HEK293T (cell line): ENCODE data around the gene PCGF3.

ENCODE experiments used
- ARNT ChIP-seq: fragments of 450-650 bp; IDR thresholded peaks from 2 replicates; pipeline ENCODE4 v1.6.1; 2017; ENCODE audit warnings: mild to moderate bottlenecking
- BHLHE40 ChIP-seq: fragments of 450-650 bp; IDR thresholded peaks from 2 replicates; pipeline ENCODE4 v1.6.1; 2016; ENCODE audit warnings: mild to moderate bottlenecking, moderate library complexity, borderline replicate concordance
- ELF4 ChIP-seq: fragments of 450-650 bp; IDR thresholded peaks from 2 replicates; pipeline ENCODE4 v1.6.1; 2017; ENCODE audit warnings: antibody characterized with exemption
- FOXK2 ChIP-seq: fragments of 450-650 bp; IDR thresholded peaks from 2 replicates; pipeline ENCODE4 v1.6.1; 2016; ENCODE audit warnings: mild to moderate bottlenecking
- FOXM1 ChIP-seq: fragments of 450-650 bp; IDR thresholded peaks from 2 replicates; pipeline ENCODE4 v1.6.1; 2017; ENCODE audit warnings: mild to moderate bottlenecking, borderline replicate concordance
- L3MBTL2 ChIP-seq: fragments of 450-650 bp; conservative IDR thresholded peaks from 2 replicates; pipeline ENCODE4 v1.6.1; 2016; ENCODE audit warnings: mild to moderate bottlenecking
- LEF1 ChIP-seq: fragments of 450-650 bp; IDR thresholded peaks from 2 replicates; pipeline ENCODE4 v1.6.1; 2017; ENCODE audit warnings: mild to moderate bottlenecking, borderline replicate concordance
- NFRKB ChIP-seq: fragments of 450-650 bp; IDR thresholded peaks from 2 replicates; pipeline ENCODE4 v1.6.1; 2016; ENCODE audit warnings: mild to moderate bottlenecking, moderate library complexity
- SP1 ChIP-seq: fragments of 450-650 bp; IDR thresholded peaks from 2 replicates; pipeline ENCODE4 v1.6.1; 2017
- SUZ12 ChIP-seq: fragments of 450-650 bp; IDR thresholded peaks from 2 replicates; pipeline ENCODE4 v1.6.1; 2016; ENCODE audit warnings: mild to moderate bottlenecking
- TARDBP ChIP-seq: fragments of 450-650 bp; IDR thresholded peaks from 2 replicates; pipeline ENCODE4 v1.6.1; 2016
- TF ChIP-seq, protein P1 (sequence below): fragments of 450-650 bp; IDR thresholded peaks from 2 replicates; pipeline ENCODE4 v1.6.1; 2016

DNA sequence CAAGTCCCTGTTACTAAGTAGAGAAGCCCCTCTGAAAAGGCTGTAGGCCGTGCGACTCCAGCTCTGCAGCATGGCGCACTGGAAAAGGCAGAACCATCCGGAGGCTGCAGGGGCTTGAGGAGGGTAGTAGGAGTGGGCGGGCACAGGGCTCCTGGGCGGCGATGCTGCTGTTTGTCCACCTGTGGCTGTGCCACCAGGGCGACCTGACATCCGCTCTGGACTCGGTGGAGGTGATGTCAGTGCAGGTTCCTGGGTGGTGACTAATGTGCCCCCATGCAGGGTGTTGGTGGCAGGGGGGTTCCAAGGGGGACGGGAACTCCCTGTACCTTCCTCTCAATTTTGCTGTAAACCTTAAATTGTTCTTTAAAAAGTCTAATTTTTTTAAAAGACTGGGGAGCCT is 58.3 kb downstream of the PCGF3 start:
- TF ChIP-seq SP1, result no peak
- no peak for TF ChIP-seq FOXM1
- TF ChIP-seq NFRKB, result no peak
- TF ChIP-seq BHLHE40, result no peak
- TF ChIP-seq ELF4, result no peak
- no peak for TF ChIP-seq ARNT
- no peak for TF ChIP-seq TARDBP
- no peak for TF ChIP-seq SUZ12
- TF ChIP-seq LEF1, result no peak
- TF ChIP-seq L3MBTL2, result no peak
- TF ChIP-seq FOXK2, result no peak
- TF ChIP-seq, protein P1, sequence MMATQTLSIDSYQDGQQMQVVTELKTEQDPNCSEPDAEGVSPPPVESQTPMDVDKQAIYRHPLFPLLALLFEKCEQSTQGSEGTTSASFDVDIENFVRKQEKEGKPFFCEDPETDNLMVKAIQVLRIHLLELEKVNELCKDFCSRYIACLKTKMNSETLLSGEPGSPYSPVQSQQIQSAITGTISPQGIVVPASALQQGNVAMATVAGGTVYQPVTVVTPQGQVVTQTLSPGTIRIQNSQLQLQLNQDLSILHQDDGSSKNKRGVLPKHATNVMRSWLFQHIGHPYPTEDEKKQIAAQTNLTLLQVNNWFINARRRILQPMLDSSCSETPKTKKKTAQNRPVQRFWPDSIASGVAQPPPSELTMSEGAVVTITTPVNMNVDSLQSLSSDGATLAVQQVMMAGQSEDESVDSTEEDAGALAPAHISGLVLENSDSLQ, result no peak
